CD8-positive, alpha-beta memory T cell (primary cell): Measurements from ENCODE around the gene DUSP2. TPM values are rescaled to one million over a fixed set of nuclear protein-coding genes. Genes with fewer than 3 reads are reported as not detected.

ENCODE experiments used
- CTCF ChIA-PET: fragments of 350-600 bp; sonication (Branson Sonifier 250); formaldehyde crosslinking; loops from one replicate; lab custom pipeline; 2021; ENCODE audit warnings: antibody characterized with exemption; lab: Charles Lee
- POLR2A ChIA-PET: fragments of 350-600 bp; sonication (Branson Sonifier 250); formaldehyde crosslinking; loops from one replicate; lab custom pipeline; 2021; ENCODE audit warnings: antibody characterized with exemption; lab: Charles Lee
- DNase-seq, 5 donors: peaks; one replicate each; pipeline versions ENCODE4 v3.0.0 to v3.0.0-alpha.2; 2020 to 2022; ENCODE audit warnings: mixed read lengths in 1 of 5
- H3K27ac ChIP-seq: one replicate; pipeline ENCODE4 v1.7.0; 2013; ENCODE audit warnings: low read depth, mild to moderate bottlenecking, low read length, moderate library complexity
- H3K27me3 ChIP-seq: 2 replicates; pipeline ENCODE4 v1.7.0; 2013; ENCODE audit warnings: low read length, mild to moderate bottlenecking; ENCODE audit not compliant: insufficient read depth, poor library complexity, severe bottlenecking
- H3K36me3 ChIP-seq: 2 replicates; pipeline ENCODE4 v1.7.0; 2013; ENCODE audit warnings: mild to moderate bottlenecking, low read length, moderate library complexity; ENCODE audit not compliant: insufficient read depth
- H3K4me1 ChIP-seq: 2 replicates; pipeline ENCODE4 v1.7.0; 2013; ENCODE audit warnings: mild to moderate bottlenecking, low read length, moderate library complexity; ENCODE audit not compliant: insufficient read depth
- H3K4me3 ChIP-seq: 2 replicates; pipeline ENCODE4 v1.7.0; 2013; ENCODE audit warnings: mild to moderate bottlenecking, low read length
- H3K9me3 ChIP-seq: 2 replicates; pipeline ENCODE4 v1.7.0; 2013; ENCODE audit warnings: mild to moderate bottlenecking, low read length
- H3K27ac Mint-ChIP-seq, 8 donors: one replicate each; pipeline ENCODE4 v1.8.0; 2020 to 2021; ENCODE audit warnings: mixed read lengths in 8 of 8, mild to moderate bottlenecking in 6 of 8, inconsistent platforms in 3 of 8, moderate library complexity in 3 of 8
- H3K27me3 Mint-ChIP-seq, 2 donors: one replicate each; pipeline ENCODE4 v1.8.0; 2020 to 2021; ENCODE audit warnings: mixed read lengths in 2 of 2, mild to moderate bottlenecking in 1 of 2, moderate library complexity in 1 of 2
- H3K36me3 Mint-ChIP-seq, 3 donors: one replicate each; pipeline ENCODE4 v1.8.0; 2020 to 2021; ENCODE audit warnings: mixed read lengths in 3 of 3, inconsistent platforms in 1 of 3, mild to moderate bottlenecking in 1 of 3
- H3K4me1 Mint-ChIP-seq, 3 donors: one replicate each; pipeline ENCODE4 v1.8.0; 2020 to 2021; ENCODE audit warnings: mixed read lengths in 3 of 3, inconsistent platforms in 1 of 3, mild to moderate bottlenecking in 1 of 3
- H3K4me3 Mint-ChIP-seq, 7 donors: one replicate each; pipeline ENCODE4 v1.8.0; 2020 to 2021; ENCODE audit warnings: mixed read lengths in 7 of 7, mild to moderate bottlenecking in 6 of 7, moderate library complexity in 4 of 7, inconsistent platforms in 2 of 7
- H3K9me3 Mint-ChIP-seq, 5 donors: one replicate each; pipeline ENCODE4 v1.8.0; 2020 to 2022; ENCODE audit warnings: mixed read lengths in 5 of 5, mild to moderate bottlenecking in 3 of 5, moderate library complexity in 2 of 5, inconsistent platforms in 1 of 5
- polyA plus RNA-seq: library from polyadenylated mRNA; unstranded; fragments of 300-500 nt; fragmentation: Illumina TruSeq; gene quantifications from one replicate; pipeline ENCODE4 v1.2.3, GENCODE V29; 2021
- total RNA-seq, 2 experiments: library from RNA; stranded (reverse); gene quantifications; one replicate each; pipeline ENCODE4 v1.2.3, GENCODE V29; 2021

DUSP2 gene
- total and polyA plus RNA-seq, 3 experiments from 2014 or later, result 214 to 518 (median 237) TPM

GRCh38 chr2:96110621-96111256, 34.5 kb downstream of the DUSP2 start:
- H3K4me3 Mint-ChIP-seq, result no peak overlapping the region
- ChIA-PET POLR2A (no interaction called here), CTCF (interaction anchor here (1.9 kb wide), 1 partner anchor 64 kb away, joined by 5 read pairs; no protein-coding TSS in a partner anchor)

GRCh38 chr2:96109931-96110511, 35.2 kb downstream of the DUSP2 start:
- peaks cover 0 to 4% of the 10 kb centered on the region in 2 donors for H3K27me3 Mint-ChIP-seq
- H3K9me3 Mint-ChIP-seq, result peaks cover 0 to 12% (median 10%) of the 10 kb centered on the region in 5 donors
- peaks cover 5% of the 10 kb centered on the region for H3K9me3 ChIP-seq
- CTCF ChIA-PET, result interaction anchor here (1.9 kb wide), 1 partner anchor 65 kb away, joined by 5 read pairs; no protein-coding TSS in a partner anchor
- no peak overlapping the region for H3K4me3 Mint-ChIP-seq
- no peak overlapping the region for H3K27ac Mint-ChIP-seq
- POLR2A ChIA-PET, result no interaction called here
- H3K36me3 Mint-ChIP-seq, result peaks cover 0 to 8% (median 0%) of the 10 kb centered on the region in 3 donors
- no peak overlapping the region for H3K27ac ChIP-seq
- H3K36me3 ChIP-seq, result no peaks in the 10 kb centered on the region
- H3K4me1 Mint-ChIP-seq, result no peaks in the 10 kb centered on the region
- no peaks in the 10 kb centered on the region for H3K4me1 ChIP-seq
- DNase-seq, result no peak
- H3K4me3 ChIP-seq, result no peak overlapping the region
- H3K27me3 ChIP-seq, result no peaks in the 10 kb centered on the region

More at GRCh38 chr2:96110621-96111256, 34.5 kb downstream of the DUSP2 start:
- Mint-ChIP-seq H3K27me3 (peaks cover 0 to 2% of the 10 kb centered on the region in 2 donors), H3K4me1 (peaks cover 4 to 6% (median 5%) of the 10 kb centered on the region in 3 donors), H3K36me3 (peaks cover 0 to 1% (median 0%) of the 10 kb centered on the region in 3 donors), H3K27ac (no peak overlapping the region), H3K9me3 (peaks cover 0 to 5% (median 2%) of the 10 kb centered on the region in 5 donors)
- H3K4me1 ChIP-seq, result no peaks in the 10 kb centered on the region
- H3K36me3 ChIP-seq, result no peaks in the 10 kb centered on the region
- H3K27ac ChIP-seq, result no peak overlapping the region
- H3K4me3 ChIP-seq, result no peak overlapping the region
- DNase-seq, result no peak
- no peaks in the 10 kb centered on the region for H3K9me3 ChIP-seq
- no peaks in the 10 kb centered on the region for H3K27me3 ChIP-seq

- ChIA-PET POLR2A (no interaction called here), CTCF (interaction anchor here (1.1 to 3.1 kb wide), 3 partner anchors 8 to 87 kb away, joined by 4 to 10 read pairs (median 5); no protein-coding TSS in a partner anchor)
- Histone ChIP-seq H3K36me3 (no peaks in the 10 kb centered on the region), H3K4me3 (no peak overlapping the region), H3K27ac (no peak overlapping the region), H3K9me3 (peaks cover 5% of the 10 kb centered on the region), H3K4me1 (no peaks in the 10 kb centered on the region), H3K27me3 (no peaks in the 10 kb centered on the region)
- H3K9me3 Mint-ChIP-seq, result peaks cover 0 to 16% (median 10%) of the 10 kb centered on the region in 5 donors
- no peak for DNase-seq
- peaks cover 0 to 12% (median 0%) of the 10 kb centered on the region in 3 donors for H3K36me3 Mint-ChIP-seq
- H3K4me3 Mint-ChIP-seq, result no peak overlapping the region
- H3K4me1 Mint-ChIP-seq, result no peaks in the 10 kb centered on the region
- no peak overlapping the region for H3K27ac Mint-ChIP-seq
- peaks cover 0 to 4% of the 10 kb centered on the region in 2 donors for H3K27me3 Mint-ChIP-seq
Measured at GRCh38 chr2:96109361-96109680, 35.9 kb downstream of the DUSP2 start.

- no peak overlapping the region for H3K27ac Mint-ChIP-seq
- Histone ChIP-seq H3K4me3 (no peak overlapping the region), H3K36me3 (no peaks in the 10 kb centered on the region), H3K4me1 (no peaks in the 10 kb centered on the region), H3K9me3 (peaks cover 5% of the 10 kb centered on the region), H3K27ac (no peak overlapping the region), H3K27me3 (no peaks in the 10 kb centered on the region)
- no peak for DNase-seq
- POLR2A ChIA-PET, result no interaction called here
- H3K4me3 Mint-ChIP-seq, result no peak overlapping the region
- H3K27me3 Mint-ChIP-seq, result peaks cover 0 to 4% of the 10 kb centered on the region in 2 donors
- CTCF ChIA-PET, result interaction anchor here (1.1 to 3.1 kb wide), 3 partner anchors 9 to 86 kb away, joined by 4 to 10 read pairs (median 5); no protein-coding TSS in a partner anchor
- peaks cover 0 to 12% (median 0%) of the 10 kb centered on the region in 3 donors for H3K36me3 Mint-ChIP-seq
- no peaks in the 10 kb centered on the region for H3K4me1 Mint-ChIP-seq
- peaks cover 0 to 16% (median 10%) of the 10 kb centered on the region in 5 donors for H3K9me3 Mint-ChIP-seq
Measured at GRCh38 chr2:96108541-96109360, 36.5 kb downstream of the DUSP2 start.

- Histone ChIP-seq H3K4me1 (no peaks in the 10 kb centered on the region), H3K9me3 (peaks cover 5% of the 10 kb centered on the region), H3K4me3 (no peak overlapping the region), H3K36me3 (no peaks in the 10 kb centered on the region), H3K27me3 (no peaks in the 10 kb centered on the region), H3K27ac (no peak overlapping the region)
- DNase-seq, result no peak
- ChIA-PET CTCF (interaction anchor here (1.1 to 3.1 kb wide), 2 partner anchors 9 to 85 kb away, joined by 4 to 10 read pairs; no protein-coding TSS in a partner anchor), POLR2A (no interaction called here)
- H3K9me3 Mint-ChIP-seq, result peaks cover 0 to 16% (median 10%) of the 10 kb centered on the region in 5 donors
- H3K4me3 Mint-ChIP-seq, result no peak overlapping the region
- peaks cover 0 to 12% (median 0%) of the 10 kb centered on the region in 3 donors for H3K36me3 Mint-ChIP-seq
- peaks cover 0 to 4% of the 10 kb centered on the region in 2 donors for H3K27me3 Mint-ChIP-seq
- H3K4me1 Mint-ChIP-seq, result no peaks in the 10 kb centered on the region
- H3K27ac Mint-ChIP-seq, result no peak overlapping the region
Measured at GRCh38 chr2:96108151-96108540, 37.1 kb downstream of the DUSP2 start.

- ChIA-PET CTCF (interaction anchor here (3.1 kb wide), 1 partner anchor 10 kb away, joined by 10 read pairs; no protein-coding TSS in a partner anchor), POLR2A (no interaction called here)
- H3K27ac Mint-ChIP-seq, result no peak overlapping the region
- peaks cover 0 to 16% (median 10%) of the 10 kb centered on the region in 5 donors for H3K9me3 Mint-ChIP-seq
- DNase-seq, result no peak
- no peak overlapping the region for H3K4me3 ChIP-seq
- no peaks in the 10 kb centered on the region for H3K36me3 ChIP-seq
- no peaks in the 10 kb centered on the region for H3K4me1 Mint-ChIP-seq
- H3K9me3 ChIP-seq, result peaks cover 5% of the 10 kb centered on the region
- H3K4me3 Mint-ChIP-seq, result no peak overlapping the region
- peaks cover 0 to 3% of the 10 kb centered on the region in 2 donors for H3K27me3 Mint-ChIP-seq
- H3K27ac ChIP-seq, result no peak overlapping the region
- H3K27me3 ChIP-seq, result no peaks in the 10 kb centered on the region
- no peaks in the 10 kb centered on the region for H3K4me1 ChIP-seq
- H3K36me3 Mint-ChIP-seq, result peaks cover 0 to 12% (median 0%) of the 10 kb centered on the region in 3 donors
Measured at GRCh38 chr2:96107708-96108065, 37.6 kb downstream of the DUSP2 start.

GRCh38 chr2:96106991-96107707, 38.1 kb downstream of the DUSP2 start:
- Mint-ChIP-seq H3K27ac (no peak overlapping the region), H3K36me3 (peaks cover 0 to 12% (median 0%) of the 10 kb centered on the region in 3 donors), H3K27me3 (peaks cover 0 to 3% of the 10 kb centered on the region in 2 donors), H3K4me3 (no peak overlapping the region), H3K9me3 (peaks cover 0 to 16% (median 10%) of the 10 kb centered on the region in 5 donors), H3K4me1 (no peaks in the 10 kb centered on the region)
- Histone ChIP-seq H3K4me1 (no peaks in the 10 kb centered on the region), H3K36me3 (no peaks in the 10 kb centered on the region), H3K4me3 (no peak overlapping the region), H3K9me3 (peaks cover 5% of the 10 kb centered on the region), H3K27me3 (no peaks in the 10 kb centered on the region), H3K27ac (no peak overlapping the region)
- DNase-seq, result no peak
- CTCF ChIA-PET, result interaction anchor here (3.1 kb wide), 1 partner anchor 10 kb away, joined by 10 read pairs; no protein-coding TSS in a partner anchor
- POLR2A ChIA-PET, result no interaction called here
